ENCODE results near the gene SFSWAP.
"Not testable (repeated sequence)": the region's sequence is repeated elsewhere in the genome, so short reads cannot be mapped to it uniquely, and the experiment has no call there.

Gene SFSWAP

DNA sequence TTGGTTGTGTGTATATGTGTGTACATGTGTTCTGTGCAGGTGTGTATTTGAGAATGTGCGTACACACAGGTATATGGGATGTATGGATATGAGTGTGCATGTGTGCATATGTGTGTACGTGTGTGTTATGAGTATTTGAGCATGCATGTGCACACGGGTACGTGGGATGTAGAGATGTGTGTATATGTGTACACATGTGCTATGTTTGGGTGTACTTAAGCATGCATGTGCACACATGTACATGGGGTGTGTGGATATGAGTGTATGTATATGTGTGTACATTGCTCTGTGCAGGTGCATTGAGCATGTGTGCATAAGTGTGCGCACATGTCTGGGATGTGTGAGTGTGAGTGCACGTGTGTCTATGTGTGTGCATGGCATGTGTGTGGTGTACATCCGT is 34.3 kb upstream of the SFSWAP start:
- TF ChIP-seq, protein P1, sequence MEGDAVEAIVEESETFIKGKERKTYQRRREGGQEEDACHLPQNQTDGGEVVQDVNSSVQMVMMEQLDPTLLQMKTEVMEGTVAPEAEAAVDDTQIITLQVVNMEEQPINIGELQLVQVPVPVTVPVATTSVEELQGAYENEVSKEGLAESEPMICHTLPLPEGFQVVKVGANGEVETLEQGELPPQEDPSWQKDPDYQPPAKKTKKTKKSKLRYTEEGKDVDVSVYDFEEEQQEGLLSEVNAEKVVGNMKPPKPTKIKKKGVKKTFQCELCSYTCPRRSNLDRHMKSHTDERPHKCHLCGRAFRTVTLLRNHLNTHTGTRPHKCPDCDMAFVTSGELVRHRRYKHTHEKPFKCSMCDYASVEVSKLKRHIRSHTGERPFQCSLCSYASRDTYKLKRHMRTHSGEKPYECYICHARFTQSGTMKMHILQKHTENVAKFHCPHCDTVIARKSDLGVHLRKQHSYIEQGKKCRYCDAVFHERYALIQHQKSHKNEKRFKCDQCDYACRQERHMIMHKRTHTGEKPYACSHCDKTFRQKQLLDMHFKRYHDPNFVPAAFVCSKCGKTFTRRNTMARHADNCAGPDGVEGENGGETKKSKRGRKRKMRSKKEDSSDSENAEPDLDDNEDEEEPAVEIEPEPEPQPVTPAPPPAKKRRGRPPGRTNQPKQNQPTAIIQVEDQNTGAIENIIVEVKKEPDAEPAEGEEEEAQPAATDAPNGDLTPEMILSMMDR (IDR thresholded peaks at IDR 0.05; ENCODE audit: insufficient read depth, low read length, missing control alignments) = no peak
- no peak for DNase-seq (ENCODE audit: low read depth, low spot score)
- no peak overlapping the region for H3K4me3 ChIP-seq (ENCODE audit: low read depth, low read length)
- POLR2A ChIA-PET = no interaction called here
- CTCF ChIA-PET = no interaction called here

DNA sequence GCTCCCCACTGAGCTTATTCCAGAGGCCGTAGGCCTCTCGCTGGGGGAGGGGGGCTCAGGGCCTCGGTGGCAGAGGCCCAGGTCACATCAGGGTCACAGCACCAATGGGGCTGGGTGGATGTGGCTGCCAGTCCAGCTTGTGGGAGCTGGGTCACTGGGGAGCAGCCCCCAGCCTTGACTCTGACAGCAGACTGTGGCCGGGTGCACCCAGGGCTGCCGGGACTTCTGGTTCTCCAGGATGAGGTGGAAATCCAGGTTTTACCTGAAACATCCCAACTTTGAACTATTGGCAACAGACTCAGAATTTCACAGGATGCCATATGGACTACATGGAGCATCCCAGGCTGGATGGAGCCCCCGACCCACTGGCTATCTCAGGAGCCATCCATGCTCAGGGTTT is 33.8 kb upstream of the SFSWAP start:
- CTCF ChIA-PET; DNase-seq (ENCODE audit: low read depth, low spot score); POLR2A ChIA-PET; H3K4me3 ChIP-seq (ENCODE audit: low read depth, low read length): not testable (repeated sequence)

DNA sequence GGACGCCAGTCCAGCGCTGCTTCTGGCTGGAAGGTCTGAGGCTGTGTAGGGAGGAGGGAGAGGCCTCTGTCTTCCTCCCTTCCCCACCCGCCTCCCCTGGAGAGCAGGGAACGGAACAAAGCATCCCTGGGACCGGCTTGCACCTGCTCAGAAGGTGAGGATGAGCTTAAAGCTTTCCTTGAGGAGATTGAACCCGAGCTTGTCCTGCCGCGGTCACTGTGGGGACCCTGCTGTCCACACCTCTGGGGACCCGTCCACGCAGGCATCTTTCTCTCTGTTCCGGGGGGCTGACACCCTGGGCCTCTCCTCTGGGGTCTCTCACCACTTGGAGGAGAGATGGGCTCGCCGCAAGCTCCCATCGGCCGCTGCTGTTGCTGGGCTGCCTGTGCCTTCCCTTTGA is 33.2 kb upstream of the SFSWAP start:
- ChIA-PET POLR2A (no interaction called here), CTCF (no interaction called here)
- TF ChIP-seq, protein P1 (IDR thresholded peaks at IDR 0.05; ENCODE audit: insufficient read depth, low read length, missing control alignments) = no peak
- no peak for DNase-seq (ENCODE audit: low read depth, low spot score)
- H3K4me3 ChIP-seq (ENCODE audit: low read depth, low read length) = no peak overlapping the region

DNA sequence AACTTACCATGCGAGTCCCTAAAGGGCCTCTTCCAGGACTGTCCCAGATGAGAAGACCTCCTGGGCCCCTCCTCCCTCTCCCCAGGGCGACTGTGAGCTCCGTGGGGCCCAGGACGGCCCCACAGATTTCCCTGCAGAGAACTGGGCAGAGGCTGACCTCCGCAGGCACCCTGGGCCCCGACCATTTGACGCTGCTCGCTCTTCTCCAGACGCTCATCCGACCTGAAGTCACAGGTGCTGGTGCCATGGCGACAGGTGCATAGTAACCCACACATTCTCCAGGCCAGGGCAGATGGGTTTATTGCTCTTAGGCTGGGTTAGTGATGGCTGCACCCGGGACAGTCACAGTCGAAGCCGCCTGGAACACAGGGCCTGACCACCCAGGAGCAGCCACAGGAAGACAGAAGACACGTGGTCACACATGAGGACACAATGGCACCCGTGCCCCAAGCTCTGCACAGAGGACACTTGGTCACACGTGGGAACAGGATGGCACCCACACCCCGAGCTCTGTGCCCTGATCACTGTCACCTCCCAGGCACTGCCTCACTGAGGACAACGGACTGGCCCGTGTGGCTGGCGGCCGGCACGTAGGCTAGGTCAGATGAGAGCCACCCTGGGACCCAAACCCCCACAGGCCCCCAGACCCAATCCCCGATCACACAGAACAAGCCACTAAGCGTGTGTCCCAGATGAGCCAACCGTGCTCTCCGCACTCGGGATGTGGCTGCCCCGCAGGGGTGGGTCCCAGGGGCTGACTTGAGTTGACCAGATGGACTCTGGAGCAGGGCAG is 32.3 kb upstream of the SFSWAP start:
- CTCF ChIA-PET; DNase-seq (ENCODE audit: low read depth, low spot score); POLR2A ChIA-PET; H3K4me3 ChIP-seq (ENCODE audit: low read depth, low read length): not testable (repeated sequence)

DNA sequence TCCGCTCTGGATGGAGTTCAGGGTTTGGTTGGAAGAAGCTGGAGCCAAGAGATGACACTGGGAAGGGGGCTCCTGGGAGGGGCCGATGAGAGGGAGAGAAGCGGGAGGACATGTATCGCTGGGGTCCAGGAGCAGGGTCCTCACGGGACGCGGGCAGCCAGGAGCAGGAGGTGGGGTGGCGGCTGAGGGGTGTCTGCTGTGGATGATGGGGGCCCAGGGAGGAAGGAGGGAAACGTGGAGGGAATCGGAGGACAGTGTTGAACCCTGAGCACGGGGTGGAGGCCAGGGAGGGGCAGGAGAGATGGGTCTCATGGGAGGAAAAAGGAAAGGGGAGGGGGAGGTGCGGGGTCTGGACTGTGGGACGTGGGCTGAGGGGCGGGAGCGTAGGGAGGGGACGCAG is 31.7 kb upstream of the SFSWAP start:
- CTCF ChIA-PET; POLR2A ChIA-PET; DNase-seq (ENCODE audit: low read depth, low spot score); H3K4me3 ChIP-seq (ENCODE audit: low read depth, low read length): not testable (repeated sequence)

DNA sequence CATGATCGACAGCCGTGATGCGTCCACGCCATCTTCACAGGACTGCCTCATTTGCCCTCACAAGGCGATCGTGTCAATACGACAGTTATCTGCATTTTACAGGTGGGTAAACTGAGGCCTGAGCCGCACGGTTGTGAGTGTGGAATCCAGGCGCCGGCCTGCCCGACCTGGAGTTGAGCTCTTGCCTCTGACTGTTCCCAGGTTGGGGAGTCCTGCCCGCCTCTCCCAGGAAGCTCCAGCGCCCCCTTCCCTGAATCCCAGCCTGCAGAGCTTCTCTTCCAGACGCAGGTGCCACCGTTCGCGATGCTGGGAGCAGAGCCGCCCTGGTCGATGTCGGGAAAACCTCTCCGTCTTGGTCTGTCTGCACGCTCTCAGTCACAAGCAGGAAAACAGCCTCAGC is 31.1 kb upstream of the SFSWAP start:
- CTCF ChIA-PET; DNase-seq (ENCODE audit: low read depth, low spot score); POLR2A ChIA-PET; H3K4me3 ChIP-seq (ENCODE audit: low read depth, low read length): not testable (repeated sequence)

DNA sequence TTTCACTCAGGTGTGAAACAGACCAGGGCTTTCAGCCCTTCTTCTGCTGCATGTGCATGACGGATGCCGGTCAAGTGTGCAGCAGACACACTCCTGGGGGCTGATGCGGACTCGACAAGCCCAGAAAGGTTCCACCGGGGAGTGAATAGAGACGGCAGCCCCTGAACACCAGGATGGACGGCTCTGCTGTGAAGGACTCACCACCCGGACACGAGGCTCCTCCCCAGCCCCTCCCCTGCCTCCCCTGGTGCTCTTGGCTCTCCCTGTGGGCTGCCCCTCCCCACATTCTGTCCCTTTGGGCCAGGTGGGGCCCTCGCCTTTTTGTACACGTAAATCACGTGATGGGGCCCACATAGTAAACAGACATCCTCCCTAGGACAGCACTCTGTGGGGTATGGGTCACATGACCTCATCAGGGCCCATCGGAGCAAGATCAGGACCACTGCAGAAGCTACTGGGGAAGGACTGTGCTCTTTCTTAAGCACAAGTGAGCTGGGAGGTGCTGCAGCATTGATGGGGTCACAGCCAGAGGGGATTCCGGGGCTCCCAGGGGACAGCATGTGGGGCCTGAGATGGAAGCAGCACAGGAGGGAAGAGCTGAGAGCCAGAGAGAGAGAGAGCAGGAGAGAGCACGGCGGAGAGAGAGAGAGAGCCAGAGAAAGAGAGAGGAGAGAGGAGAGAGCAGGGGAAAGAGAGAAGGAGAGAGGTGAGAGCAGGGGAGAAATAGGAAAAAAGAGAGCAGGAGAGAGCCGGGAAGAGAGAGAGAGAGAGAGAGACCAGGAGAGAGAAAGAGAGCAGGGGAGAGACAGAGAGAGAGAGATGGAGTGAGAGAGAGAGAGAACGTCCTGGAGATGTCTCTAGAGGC is 30.3 kb upstream of the SFSWAP start:
- CTCF ChIA-PET; DNase-seq (ENCODE audit: low read depth, low spot score); H3K4me3 ChIP-seq (ENCODE audit: low read depth, low read length); POLR2A ChIA-PET: not testable (repeated sequence)

DNA sequence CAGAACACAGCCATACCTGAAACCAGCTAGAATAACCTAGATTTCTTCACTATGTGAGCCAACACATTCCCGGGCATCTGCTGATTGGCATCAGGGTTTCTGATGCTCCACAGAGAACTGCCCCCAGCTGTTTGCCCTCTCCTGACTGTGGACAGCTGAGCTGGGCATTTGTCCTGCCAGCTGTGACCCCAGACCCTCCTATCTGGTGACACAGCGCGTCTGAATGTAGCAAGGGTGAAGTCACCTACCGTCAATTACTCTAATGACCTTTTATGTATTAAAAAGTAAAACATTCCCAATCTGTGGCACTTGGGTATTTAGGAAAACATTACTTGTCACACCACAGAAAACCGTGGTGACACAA is 29.7 kb upstream of the SFSWAP start:
- CTCF ChIA-PET = no interaction called here
- no peak for DNase-seq (ENCODE audit: low read depth, low spot score)
- no peak overlapping the region for H3K4me3 ChIP-seq (ENCODE audit: low read depth, low read length)
- POLR2A ChIA-PET = no interaction called here
- TF ChIP-seq, protein P1 (IDR thresholded peaks at IDR 0.05; ENCODE audit: insufficient read depth, low read length, missing control alignments) = no peak

DNA sequence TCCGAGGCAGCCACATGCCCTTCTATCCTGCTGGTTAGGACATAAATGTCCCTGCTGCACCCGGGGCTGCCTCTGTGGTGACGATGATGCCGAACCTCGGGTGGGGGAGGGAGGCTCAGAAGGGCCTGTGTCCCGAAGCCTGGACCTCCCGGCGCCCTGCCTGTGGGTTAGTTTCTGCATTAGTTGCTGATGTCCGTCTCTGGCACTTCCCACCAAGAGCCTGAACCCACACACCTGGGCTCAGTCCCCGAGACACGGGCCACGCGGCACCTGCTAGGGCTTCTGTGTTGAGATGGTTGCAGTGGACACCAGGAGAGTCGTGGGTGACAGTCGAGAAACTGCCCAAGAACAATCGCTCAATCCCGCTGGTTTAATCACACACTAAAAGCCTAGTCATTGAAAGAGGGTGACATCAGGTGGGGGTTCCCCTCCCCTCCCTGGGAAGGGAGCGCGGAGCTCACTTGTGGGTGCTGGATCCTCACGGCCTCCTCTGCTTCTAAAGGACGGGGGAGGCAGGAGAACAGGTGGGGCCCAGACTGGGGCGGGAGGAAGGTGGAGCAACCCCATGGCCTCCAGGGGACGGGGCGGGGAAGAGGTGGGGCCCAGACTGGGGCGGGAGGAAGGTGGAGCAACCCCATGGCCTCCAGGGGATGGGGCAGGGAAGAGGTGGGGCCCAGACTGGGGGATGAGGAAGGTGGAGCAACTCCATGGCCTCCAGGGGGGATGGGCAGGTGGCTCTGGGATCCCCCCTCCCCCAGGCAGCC is 29.0 kb upstream of the SFSWAP start:
- DNase-seq (ENCODE audit: low read depth, low spot score); CTCF ChIA-PET; POLR2A ChIA-PET; H3K4me3 ChIP-seq (ENCODE audit: low read depth, low read length): not testable (repeated sequence)

Measured in AG04449 (cell line).